Stimulated activated CD4-positive, alpha-beta T cell treated with anti-CD3 and anti-CD28 coated beads, Interleukin-4, amount 100 ng/mL, for 4 hours (primary cell): Measurements from ENCODE around the gene ZNF879.
A peak's percentile ranks its signal among the peaks of the same experiment; 100 is the strongest.

ENCODE experiments used
- DNase-seq, 2 experiments: peaks; one replicate each; pipeline ENCODE4 v3.0.0-alpha.2; 2020

ZNF879 gene

DNA sequence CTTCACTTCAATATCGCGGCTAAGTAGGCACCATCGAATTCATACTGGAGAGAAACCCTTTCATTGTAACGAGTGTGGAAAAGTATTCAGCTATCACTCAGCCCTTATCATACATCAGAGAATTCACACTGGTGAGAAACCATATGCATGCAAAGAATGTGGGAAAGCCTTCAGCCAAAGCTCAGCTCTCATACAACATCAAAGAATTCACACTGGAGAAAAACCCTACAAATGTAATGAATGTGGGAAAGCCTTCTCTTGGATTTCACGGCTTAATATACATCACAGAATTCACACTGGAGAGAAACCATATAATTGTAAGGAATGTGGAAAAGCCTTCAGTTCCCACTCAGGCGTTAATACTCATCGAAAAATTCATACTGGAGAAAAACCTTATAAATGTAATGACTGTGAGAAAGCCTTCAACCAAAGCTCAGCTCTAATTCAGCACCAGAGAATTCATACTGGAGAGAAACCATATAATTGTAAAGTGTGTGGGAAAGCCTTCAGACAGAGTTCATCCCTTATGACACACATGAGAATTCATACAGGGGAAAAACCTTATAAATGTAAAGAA lies 9.5 kb downstream of the ZNF879 start:
- no peak for DNase-seq

DNA sequence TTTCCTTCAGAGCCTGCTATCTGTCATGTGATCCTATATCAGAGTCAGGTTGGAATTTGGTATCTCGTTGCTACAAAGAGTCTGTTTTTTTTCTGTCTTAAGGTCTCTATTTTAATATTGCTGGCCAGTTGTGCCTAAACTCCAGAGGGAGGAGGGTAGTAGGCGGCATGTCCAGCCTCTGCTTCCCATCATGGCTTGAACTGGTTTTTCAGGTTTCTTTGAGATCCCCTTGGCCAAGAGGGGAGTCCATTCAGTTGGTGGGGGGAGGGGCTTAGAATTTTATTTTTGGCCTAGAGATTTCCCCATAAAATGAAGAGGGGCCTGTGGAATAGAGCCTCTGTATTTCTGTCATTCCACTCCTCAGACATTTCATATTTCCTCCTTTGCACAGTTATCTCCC lies 21.2 kb downstream of the ZNF879 start:
- no peak for DNase-seq

DNA sequence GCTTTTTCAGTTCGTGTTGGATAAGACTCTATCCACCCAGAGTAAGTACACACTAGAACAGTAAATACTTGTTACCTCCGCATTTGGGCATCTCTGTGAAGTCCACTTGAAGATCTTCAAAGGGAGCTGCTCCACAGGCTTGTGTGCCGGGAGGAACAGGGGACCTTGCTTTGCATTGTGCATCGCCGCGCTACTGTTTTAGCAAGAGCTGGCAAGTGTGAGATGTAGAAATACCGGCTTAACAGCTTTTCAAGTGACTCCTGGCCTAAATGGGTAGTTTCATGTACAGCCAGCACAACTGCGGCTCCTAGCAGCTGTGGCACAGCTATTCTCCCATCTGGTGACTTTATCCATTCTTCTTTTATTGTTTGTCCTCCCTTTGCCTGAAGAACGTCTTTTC lies 28.2 kb downstream of the ZNF879 start:
- DNase-seq = no peak

DNA sequence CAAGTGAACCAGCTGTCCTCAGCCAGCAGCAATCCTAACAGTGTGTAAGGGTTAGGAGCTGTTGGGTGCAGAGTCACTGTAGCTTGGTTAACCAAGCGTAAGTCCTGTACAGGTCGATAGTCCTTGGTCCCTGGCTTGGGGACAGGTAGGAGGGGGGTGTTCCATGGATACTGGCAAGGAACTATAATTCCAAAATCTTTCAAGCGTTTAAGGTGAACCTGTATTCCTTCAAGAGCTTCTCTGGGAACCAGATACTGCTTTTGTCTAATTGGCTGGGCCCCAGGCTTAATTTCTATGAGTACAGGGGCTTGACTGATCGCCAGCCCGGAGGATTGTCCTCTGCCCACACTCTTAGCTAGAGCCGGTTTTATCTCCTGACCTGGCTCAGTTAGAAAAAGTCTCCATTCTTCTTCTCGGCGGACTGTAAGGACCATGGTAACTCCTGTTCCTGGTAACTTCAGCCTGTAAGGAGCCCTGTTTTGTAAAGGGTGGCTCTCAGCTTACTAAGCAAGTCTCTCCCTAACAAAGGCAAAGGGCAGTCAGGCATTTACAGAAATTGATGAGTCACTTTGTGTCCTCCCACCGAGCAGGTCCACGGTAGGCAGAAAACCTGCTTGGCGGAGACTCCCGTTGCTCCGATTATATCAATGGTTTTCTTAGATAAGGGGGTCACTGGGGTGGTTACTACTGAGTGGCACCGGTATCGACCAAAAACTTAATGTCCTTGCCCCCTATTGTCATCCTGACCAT lies 30.6 kb downstream of the ZNF879 start:
- DNase-seq = no peak

DNA sequence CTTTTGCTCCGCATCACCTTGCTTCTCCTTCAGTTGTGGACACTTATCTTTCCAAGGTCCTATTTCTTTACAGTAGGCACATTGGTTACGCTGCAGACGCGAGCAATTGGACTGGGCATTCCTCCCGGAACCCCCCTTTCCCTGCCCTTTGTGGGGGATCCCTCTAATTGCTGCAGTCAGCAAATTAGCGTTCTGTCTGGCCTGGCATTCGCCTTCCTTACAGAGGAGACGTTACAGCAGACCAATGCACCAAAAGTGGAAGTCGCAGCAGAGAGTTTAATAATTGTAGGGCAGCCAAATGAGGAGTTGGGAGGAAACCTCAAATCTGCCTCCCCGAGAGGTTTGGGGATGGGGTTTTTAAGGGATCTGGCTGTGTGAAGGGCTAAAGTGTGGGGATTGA lies 31.3 kb downstream of the ZNF879 start:
- DNase-seq = no peak

DNA sequence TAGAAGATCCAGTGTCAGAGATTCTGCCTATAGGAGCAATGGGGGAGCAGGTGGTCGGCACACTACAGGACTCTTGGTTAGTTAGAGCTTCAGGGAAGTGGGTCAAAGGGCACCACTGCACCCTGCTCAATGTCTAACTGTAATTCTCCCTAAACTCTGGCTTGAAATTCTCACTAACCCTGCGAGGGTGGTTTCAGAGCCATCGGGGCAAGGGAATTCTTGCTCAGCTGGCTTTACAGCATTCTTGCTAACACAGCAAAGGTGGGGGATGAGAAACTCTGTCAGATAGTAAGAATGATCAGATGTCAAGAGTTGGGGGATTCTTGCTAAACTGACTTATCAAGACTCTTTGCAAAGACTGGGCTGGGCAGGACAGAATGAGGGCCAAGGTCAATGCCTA lies 31.8 kb downstream of the ZNF879 start:
- DNase-seq = no peak

DNA sequence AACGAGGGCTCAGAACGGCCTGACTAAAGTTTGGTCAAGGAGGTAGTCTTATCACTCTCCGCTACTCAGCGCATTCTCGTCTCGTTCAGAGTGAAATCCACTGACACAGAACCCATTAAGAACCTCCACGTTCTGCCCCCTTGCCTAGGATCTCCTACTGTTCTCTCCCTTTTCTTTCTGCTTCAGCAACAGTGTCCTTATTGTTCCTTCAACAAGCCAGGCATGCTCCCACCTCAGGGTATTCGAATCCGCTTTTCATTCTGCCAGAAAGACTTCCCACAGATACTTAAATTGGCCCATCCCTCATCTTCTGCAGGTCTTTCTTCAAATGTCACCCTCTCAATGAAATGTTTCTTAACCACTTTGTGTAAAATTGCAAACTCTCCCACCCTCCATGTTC lies 32.2 kb downstream of the ZNF879 start:
- DNase-seq = no peak

DNA sequence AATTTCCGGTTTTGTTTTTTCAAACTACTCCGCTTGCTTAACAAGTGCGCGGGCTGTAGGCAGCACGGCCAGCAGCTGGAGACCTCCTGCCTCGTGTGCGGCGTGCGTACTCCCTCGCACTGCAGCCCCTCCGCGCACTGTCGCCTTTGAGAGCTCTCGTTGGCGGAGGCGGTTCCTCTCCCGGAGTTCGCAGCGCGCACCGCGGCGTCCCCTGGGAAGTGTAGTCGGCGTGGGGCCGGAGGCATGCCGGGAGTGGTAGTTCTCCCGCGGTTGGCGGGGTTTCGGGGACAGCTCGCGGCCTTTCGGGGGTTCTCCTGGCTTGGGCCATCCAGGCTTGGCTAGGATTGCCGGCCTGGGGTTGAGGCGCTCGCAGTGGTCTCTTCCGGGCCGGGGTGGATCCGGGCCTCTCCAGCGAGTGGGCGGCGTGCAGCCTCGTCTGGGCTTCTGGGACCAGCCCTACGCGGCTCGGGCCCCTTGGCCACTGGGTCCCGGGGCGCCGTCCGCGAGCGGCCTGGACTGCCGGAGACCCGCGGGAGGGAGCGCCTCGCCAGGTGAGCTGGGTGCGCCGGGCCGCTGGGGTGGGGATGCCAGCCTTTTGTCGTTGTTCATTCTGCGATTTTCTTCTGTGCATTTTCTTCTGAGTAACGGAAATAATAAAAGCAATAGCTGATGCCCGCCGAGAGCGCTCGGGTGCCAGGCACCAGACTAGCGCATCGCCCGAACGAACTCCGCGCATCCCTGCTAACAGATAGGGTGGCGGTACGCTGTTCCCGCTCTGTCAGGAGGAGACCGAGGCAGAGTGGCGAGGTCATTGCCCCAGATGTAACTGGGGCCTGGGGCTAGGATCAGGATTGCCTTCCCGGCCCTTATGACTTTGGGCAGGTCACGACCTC lies 36.8 kb downstream of the ZNF879 start, which contains the start of gene ZNF354C:
TSS of gene ZNF354C (plus strand) at position 258 of the 893 bp plus-strand sequence. CDS start 1,696 bp downstream, outside the sequence.
- peak; percentile 86 to 89 for DNase-seq

DNA sequence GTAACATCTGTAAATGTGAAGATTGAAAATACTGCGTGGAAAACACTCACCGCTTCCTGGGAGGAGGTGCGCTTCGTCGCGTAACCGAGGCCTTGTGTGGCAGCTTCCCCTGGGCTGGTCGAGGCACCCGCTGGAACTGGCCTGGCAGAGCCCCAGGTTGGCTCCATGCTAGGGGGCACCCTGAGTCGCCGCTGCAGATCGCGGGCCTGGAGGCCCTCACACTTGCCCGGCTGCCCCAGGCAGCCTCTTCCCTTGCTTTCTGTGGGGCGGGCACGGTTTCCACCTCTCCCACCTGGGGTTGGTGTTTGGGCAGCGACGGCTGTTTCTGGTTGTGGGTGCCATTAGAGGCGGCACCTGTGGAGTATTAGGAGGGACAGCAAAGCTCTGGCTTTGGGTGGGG lies 37.4 kb downstream of the ZNF879 start:
- DNase-seq = no peak

DNA sequence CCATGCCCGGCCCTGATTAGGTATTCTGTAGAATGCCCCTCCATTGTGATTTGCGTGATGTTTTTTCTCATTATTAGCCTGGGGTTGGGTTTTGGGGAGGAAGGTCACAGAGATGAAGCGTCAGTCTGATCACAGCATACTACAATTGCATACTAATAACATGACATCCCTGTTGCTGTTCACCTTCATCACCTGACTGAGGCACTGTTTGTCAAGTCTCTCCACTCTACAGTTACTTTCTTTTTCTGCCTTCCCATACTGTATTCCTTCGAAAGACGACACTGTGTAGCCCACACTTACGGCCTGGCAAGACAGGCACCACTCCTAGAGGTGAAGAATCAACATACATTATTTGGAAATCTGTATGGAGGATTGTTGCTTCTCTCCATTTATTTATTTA lies 42.1 kb downstream of the ZNF879 start:
- no peak for DNase-seq

DNA sequence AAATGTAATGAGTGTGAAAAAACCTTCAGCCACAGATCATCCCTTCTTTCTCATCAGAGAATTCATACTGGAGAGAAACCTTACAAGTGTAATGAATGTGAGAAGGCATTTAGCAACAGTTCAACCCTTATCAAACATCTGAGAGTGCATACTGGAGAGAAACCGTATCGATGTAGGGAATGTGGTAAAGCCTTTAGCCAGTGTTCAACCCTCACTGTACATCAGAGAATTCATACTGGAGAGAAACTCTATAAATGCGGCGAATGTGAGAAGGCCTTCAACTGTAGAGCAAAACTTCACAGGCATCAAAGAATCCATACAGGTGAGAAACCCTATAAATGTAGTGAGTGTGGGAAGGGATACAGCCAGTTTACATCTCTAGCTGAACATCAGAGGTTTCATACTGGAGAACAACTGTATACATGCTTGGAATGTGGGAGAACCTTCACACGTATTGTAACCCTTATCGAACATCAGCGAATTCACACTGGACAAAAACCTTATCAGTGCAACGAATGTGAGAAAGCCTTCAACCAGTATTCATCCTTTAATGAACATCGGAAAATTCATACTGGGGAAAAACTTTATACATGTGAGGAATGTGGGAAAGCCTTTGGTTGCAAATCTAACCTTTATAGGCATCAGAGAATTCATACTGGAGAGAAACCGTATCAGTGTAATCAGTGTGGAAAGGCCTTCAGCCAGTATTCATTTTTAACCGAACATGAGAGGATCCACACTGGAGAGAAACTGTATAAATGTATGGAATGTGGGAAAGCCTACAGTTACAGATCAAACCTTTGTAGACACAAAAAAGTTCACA lies 55.8 kb downstream of the ZNF879 start:
- no peak for DNase-seq

DNA sequence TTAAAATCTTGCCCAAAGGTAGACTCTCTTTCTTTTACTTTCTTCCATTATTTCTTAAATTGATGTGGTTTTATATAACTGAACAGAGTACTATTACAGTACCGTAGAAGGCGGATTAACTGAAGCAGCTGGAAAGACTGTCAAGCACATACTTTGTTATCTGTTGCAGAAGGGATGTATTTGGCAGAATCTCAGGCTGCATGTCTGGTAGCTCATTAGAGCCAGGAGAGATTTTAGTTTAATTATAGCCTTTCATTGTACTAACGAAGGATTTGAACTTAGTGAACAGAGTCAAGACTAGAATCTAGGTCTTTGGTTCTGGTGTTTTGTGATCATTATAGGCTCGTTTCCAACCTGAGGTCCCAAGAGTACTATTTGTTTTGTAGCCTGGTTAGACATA lies 57.1 kb downstream of the ZNF879 start:
- no peak for DNase-seq
